ENCODE measurements around the gene FLNB.
"Not testable (repeated sequence)": the region's sequence is repeated elsewhere in the genome, so short reads cannot be mapped to it uniquely, and the experiment has no call there.

The FLNB gene

DNA sequence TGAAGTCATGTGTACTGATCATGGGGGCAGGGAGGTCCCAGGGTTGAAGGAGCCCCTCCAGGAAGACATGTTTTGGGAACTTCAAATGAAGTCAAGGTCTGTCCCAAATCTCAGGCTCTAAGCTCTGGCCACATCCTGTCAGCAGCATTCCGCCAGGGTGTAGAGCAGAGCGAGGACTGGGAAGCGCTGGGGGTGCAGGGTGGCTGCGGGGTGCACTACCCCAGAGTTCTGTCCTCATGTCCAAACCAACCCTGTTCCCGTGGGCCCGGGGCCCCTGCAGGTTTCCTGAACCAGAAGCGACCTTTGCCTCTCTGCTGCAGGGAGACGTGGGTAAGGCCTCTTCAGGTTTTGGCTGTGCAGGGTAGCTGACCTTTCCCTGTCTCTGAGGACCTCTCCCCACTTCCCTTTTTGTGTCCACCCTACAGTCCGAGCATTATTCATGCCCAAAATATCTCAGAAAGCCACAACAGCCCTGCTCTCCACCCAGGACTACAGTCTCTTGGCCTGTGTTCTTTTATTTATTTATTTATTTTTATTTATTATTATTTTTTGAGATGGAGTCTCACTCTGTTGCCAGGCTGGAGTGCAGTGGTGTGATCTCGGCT is 26.6 kb upstream of the FLNB start:
- DNase-seq, result no peak

DNA sequence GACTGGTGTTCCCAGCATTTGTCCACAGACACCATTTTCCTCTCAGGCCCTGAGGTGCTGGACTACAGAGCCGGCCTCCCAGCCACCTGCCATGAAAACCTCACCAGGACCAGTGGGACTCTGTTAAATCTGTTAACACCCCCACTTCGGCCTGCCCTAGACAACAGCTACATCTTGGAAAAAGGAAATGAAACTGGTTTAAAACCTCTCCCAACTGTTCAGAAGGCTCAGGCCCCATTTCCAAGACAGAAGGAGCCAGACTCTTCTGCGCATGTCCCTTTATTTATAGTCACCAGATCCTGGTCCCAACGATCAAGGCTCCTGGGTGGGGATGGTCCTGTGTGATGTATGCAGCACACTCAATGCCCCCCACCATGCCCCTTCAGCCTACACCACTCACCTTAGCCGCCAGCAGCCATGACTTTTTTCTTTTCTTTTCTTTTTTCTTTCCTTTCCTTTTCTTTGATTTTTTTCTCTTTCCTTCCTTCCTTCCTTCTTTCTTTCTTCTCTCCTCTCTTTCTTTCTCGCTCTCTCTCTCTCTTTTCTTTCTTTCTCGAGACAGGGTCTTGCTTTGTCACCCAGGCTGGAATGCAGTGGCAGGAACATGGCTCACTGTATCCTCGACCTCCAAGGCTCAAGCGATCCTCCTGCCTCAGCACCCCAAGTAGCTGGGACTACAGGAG is 25.5 kb upstream of the FLNB start:
- no peak for DNase-seq

DNA sequence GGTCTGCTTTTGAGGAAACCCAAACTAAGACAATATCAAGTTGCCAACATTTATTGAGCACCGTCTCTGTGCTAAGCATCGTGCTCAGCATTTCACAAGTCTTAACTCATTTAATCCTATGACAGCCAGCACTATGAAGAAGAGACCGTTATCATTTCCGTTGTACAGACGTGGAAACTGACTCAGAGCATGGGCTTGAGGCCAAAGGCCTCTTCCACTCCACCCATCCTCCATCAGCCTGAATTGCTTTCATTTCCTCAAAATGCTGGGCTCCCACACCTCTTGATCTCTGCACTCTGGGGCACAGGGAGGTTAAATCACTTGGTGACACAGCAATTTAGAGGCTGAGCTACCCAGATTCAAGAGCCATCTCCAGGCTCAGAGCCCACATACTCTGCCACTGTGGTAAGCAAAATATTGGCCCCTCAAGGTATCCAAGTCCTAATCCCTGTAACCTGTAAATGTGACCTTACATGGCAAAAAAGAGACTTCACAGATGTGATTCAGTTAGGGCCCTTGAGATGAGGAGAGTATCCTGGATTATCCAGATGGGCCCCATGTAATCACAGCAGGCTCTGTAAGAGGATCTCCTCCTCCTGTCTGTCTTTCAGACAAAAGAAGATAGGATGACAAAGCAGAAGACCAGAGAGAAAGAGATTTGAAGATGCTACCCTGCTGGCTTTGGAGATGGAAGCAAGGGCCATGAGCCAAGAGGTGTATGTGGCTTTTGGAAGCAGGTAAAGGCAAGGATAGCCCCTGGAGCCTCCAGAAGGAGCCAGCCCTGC is 24.3 kb upstream of the FLNB start:
- peak; percentile 52 for DNase-seq

DNA sequence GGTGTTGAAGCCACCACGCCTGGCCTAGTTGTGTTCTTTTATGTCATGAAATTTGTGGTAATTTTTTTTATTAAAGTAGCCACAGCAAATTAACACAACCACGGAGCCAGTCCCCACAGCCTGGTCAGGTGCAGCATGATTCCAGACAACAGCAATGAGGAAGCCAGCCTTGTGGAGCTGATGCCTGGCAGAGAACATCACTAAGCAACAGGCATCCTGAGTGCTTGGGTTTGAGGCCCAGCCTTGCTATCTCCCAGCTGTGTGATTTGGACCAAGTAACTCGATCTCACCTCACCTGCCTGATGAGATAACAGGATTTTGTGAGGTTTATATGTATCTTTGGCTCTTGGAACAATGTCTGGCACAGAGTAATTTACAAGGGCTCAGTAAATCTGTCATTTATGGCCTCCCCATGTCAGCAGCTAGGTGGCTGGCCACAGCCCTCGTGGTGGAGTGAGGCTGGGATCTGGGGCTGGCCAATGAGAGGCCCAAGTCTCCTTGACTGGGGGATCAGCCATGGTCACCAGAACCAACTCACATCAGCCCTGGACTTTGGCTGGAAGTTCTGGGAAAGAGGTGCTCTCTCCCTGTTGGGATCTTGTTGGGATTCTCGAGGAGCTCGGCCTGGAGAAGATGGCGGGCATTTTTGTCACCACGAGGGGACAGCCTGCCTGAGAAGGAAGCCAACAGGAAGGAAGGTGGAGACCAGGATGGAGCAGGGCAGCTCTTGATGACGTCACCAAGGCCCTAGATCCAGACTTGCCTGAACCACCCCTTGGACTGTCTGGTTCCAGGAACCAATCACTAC is 22.8 kb upstream of the FLNB start:
- DNase-seq, result no peak

DNA sequence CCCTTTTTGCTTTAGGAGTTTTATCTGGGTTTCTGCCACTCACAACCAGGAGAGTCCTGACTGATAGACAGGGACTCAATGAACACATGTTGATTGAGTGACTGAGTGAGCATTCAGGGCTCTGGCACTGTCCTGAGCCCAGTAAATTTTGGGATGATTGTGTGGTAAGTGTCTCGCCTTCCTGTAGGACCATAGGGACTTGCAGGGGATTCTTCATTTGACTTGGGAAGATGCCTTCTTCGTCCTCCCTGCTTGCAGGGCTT is 22.3 kb upstream of the FLNB start:
- no peak for DNase-seq

DNA sequence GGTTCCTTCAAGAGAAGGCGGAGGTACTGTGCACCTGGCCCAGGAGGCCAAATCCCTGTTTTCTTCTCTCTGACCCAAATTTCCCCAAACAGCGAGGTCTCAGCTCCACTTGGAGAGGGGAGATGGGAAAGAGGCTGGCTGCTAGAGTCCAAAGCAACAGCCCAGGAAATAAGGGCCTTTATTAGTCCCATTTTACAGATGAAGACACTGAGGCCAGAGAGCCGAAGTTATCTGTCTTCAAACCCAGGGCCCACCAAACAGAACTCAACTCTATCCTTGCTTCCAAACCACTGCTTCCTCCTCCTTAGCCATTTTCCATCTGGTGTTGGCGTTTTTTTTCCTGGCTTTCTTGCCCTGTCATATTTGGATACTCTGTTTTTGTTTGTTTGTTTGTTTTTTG is 22.0 kb upstream of the FLNB start:
- DNase-seq, result no peak

DNA sequence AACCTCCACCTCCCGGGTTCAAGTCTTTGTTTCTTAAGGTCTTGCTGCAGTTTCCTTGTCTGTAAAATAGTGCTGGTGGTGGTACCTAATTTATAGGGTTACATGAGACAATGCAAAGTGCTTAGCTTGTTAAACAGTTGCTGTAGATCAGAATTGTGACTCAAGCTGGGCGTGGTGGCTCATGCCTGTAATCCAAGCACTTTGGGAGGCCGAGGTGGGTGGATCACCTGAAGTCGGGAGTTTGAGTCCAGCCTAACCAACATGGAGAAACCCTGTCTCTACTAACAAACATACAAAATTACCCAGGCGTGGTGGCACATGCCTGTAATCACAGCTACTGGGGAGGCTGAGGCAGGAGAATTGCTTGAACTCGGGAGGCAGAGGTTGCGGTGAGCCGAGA is 19.0 kb upstream of the FLNB start:
- not testable (repeated sequence) for DNase-seq

DNA sequence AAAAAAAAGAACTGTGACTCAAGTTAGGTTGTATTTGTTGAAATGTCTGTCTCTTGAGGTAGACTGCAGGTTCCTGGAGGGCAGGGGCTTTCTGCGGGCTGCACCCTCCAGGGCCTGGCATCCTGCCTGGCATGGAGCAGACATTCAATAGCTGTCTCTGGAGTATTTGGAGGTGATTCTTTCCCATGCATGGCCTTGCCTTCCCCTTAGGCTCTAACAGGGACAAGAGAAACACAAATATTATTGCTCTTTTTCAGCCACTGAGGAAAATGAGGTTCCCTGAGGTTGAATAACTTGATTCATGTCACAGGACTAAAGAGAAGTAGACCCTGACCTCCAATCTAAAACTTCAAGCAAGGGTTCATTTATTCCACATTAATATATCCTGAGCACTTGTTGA is 18.6 kb upstream of the FLNB start:
- no peak for DNase-seq

DNA sequence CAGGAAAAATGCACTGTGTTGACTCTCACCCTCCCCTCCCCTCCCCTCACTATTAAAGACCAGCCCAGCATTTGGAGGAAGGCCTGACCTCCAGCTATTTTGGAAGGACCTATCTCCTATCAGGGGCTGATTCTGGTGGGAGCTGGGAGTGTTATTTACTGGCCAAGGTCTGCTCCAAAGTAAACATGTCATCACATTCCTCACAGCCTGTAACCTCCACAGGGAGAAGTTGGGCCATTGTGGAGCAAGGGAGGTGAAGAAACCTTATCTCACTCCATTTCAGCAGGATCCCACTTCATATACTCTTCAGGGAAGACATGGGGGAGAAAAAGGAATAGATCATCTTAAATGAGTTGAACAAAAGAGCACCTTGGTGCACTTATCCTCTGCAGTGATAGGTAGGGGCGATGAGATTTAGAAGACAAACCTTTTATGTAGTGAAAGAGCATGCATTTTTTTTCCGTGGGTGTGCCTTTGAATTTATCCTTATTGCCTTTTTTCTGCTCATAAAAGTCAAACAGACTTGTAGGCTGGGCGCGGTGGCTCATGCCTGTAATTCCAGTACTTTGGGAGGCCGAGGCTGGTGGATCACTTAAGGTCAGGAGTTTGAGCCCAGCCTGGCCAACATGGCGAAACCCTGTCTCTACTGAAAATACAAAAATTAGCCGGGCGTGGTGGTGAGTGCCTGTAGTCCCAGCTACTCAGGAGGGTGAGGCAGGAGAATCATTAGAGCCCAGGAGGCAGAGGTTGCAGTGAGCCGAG is 15.6 kb upstream of the FLNB start:
- DNase-seq, result no peak

DNA sequence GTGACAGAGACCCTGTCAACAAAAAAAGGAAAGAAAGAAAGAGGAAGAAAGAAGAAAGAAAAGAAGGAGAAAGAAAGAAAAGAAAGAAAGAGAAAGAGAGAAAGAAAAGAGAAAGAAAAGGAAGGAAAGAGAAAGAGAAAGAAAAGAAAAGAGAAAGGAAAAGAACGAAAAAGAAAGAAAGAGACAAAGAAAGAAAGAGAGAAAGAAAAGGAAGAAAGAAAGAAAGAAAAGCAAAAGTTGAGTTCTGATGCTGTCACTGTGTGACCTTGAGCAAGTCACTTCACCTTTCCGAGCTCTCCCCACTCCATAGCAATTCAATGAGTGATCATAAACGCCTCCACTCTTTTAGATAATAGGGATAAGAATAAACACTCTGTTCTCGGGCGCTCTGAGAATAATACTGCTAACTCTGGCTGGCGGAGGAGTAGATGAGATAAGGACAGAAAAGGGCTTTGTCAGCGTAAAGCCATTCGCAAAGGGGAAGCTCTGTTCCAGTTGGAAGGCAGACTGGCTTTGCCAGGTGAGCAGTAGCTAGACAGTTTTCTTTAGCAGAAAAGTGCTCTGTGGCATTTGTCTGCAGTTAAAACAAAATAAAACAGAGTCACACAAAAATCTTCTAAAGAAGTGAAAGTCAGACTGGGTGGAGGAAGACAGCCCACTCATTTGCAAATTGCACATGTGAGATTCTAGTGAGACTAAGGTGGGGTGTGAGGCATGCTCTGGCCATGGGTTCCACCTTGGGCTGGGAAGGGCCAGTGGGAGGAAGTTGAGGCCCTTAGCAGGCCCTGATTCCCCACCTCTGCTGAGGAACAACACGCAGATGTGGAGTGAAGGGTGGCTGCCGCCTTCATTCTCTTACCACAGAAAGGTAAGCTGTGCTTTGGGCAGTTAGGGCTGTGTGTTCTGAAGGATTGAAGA is 9.6 kb upstream of the FLNB start:
- no peak for DNase-seq

DNA sequence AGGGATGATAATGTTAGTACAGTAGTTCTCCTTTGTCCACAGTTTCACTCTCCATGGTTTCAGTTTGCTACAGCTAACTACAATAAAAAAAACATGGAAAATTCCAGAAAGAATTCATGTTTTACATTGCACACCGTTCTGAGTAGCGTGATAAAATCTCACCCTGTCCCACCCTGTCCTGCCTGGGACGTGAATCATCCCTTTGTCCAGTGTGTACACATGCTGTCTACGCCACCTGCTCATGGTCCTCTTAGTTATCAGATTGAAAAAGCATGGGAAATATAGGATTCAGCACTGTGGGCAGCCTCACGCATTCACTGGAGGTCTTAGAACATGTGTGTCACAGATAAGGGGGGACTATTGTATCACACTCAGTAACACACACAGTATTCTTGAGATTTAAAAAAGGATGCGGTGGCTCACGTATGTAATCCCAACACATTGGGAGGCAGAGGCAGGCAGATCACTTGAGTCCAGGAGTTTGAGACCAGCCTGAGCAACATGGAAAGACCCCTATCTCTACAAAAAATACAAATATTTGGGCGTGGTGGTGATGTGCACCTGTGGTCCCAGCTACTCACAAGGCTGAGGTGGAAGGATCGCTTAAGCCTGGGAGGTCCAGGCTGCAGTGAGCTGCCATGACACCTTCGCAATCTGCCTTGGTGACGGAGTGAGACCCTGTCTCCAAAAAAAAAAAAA is 8.7 kb upstream of the FLNB start:
- no peak for DNase-seq

DNA sequence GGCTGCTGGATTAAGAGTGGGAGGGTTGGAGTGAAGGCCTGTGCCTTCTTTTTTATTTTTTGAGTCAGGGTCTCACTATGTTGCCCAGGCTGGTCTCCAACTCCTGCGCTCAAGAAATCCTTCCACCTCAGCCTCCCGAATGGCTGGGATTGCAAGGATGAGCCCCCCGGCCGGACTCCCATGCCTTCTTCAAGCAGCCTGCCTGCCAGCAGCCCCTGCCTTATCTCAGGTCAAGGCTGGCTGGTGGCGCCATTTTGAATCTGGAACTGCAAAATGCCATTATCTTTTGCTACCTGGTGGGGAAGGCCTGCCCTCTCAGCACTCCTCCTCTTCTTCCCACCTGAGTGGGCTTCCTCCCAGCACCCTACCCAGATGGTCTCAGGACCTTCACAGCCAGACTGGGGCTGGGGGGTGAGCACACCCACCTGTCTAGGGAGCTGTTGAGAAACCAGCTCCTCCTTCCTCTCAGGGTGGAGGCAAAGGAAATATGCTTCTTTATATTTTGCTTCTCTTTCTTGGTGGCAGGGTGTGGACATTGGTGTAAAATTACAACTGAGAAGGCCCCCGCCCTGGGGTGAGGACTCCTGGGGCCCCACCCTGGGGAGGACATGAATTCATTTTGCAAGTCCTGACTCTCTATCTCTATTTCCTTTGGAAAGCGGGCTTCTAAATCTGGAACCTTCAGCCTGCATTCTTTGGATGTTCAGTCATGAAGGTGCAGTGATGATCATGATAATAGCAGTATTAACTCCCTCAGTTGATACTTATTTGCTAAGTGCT is 7.7 kb upstream of the FLNB start:
- DNase-seq, result no peak

DNA sequence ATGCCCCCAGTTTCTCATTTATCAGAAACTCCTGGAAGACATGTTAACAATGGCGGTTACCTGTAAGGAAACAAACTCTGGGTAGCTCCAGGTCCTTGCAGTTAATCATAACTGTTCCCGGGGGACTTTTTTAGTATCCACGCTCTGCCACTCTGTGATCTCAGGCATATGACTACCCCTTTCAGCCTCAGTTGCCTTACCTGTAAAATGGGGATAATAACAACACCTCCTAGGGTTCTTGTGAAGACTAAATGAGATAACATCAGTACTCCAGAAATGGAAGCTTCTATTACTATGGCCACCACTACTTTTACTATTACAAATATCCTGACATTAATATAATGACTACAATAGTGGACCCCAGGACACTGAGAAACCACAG is 7.1 kb upstream of the FLNB start:
- no peak for DNase-seq

DNA sequence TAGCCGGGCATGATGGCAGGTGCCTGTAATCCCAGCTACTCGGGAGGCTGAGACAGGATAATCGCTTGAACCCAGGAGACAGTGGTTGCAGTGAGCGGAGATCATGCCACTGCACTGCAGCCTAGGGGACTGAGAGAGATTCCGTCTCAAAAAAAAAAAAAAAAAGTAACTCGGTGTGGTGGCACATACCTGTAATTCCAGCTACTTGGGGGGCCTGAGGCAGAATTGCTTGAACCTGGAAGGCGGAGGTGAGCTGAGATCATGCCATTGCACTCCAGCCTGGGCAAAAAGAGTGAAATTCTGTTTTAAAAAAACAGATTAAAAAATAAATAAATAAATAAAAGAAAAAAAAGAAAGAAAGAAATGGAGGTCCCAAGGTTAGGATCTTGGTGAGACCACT is 6.2 kb upstream of the FLNB start:
- DNase-seq, result no peak

DNA sequence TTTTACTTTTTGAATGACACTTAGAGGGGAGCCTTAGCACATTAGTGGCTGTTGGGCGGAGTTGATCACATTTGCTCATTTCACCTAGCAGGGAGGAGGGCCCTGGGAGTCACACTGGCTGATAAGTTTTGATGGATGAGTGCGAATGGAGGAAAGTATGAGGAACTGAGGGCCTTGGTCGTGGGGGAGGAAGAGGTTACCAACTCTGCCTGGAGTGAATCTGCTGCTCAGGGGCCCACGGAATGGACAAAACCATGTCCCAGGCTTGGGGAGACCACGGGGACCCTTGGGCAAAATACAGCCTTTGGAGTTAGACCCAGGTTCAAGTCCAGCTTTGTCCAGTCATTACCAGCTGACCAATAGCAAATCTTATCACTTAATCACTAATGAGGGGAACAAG is 5.1 kb upstream of the FLNB start:
- no peak for DNase-seq

DNA sequence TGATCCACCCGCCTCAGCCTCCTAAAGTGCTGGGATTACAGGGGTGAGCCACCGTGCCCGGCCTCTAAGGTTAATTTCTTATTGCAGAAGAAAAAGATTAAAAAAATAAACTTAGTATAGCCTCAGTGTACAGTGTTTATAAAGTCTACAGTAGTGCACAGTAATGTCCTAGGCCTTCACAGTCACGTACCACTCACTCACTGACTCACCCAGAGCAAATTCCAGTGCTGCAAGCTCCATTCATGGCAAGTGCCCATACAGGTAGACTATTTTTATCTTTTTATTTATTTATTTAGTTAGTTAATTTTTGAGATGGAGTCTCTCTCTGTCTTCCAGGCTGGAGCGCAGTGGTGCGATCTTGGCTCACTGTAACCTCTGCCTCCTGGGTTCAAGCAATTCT is 3.2 kb upstream of the FLNB start:
- no peak for DNase-seq

DNA sequence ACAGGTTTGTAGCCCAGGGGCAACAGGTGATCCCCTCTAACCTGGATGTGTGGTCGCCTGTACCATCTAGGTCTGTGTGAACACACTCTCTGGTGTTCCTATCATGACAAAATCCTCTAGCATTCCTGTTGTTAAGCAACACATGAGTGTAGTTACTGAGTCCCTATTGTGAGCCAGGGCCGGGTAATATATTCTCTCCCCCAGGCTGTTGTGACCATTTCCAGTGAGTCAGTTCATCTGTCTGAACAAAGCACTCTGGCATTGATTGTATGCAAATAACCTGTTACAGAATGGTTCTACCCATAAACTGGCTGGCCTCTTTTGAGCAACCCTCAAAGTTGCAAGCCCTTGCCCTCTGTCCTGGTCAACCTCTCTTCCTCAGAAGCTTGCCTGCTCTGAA is 2.6 kb upstream of the FLNB start:
- no peak for DNase-seq

DNA sequence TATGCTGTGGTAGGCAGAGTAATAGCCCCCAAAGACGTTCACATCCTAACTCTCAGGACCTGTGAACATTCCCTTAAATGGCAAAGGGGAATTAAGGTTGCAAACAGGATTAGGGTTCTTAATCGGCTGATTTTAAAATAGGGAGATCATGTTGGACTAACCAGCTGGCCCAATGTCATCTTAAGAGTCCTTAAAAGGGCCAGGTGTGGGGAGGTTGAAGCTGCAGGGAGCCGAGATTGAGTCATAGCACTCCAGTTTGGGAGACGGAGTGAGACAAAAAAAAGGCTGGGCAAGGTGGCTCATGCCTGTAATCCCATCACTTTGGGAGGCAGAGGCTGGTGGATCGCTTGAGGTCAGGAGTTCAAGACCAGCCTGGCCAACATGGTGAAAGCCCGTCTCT is 1.6 kb upstream of the FLNB start:
- DNase-seq, result no peak

DNA sequence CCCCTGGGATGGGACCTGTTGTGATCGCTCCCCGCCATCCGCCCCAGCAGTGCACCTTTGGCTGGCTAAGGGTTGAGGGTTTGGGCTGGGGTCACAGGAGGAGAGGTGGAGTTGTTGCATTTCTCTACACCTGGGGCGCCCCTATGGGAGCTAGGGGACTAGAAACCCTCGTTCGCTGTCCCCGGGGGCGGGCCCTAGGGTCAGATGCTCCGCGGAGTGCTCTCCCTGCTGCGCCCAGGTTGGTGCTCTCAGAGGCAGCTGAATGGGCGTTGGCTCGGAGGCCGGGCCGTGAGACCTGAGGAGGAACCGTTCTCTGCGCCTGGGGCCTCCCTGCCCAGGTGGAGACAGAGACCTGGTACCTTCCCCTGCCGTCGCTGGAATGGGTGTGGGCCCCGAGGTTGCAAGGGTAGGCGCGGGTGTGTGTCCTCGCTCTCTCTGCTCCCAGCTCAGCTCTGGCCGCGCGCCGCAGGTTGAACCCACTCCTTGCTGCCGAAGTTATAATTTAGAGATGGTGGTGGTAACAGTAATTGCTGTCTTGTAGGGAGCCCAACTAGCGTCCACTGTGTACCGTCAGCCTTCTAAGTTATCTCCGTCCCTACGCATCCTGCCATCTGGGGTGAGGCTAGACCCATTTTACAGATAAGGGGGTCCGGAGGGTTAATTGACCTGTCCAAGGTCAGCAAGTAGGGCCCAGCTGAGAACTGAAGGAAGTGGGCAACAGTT is 965 bp downstream of the FLNB start:
- DNase-seq, result peak; percentile 37
